H9 (cell line): ENCODE data around the gene OR2T27. TPM values are rescaled to one million over a fixed set of nuclear protein-coding genes. Genes with fewer than 3 reads are reported as not detected.

ENCODE experiments used
- DNase-seq: peaks from one replicate; pipeline ENCODE4 v3.0.0-alpha.2; 2017
- H2AFZ ChIP-seq: one replicate; pipeline ENCODE4 v1.6.1; 2013; ENCODE audit warnings: mild to moderate bottlenecking, low read length, control low read depth, moderate library complexity
- H2AK5ac ChIP-seq: 2 replicates; pipeline ENCODE4 v1.6.1; 2013; ENCODE audit warnings: low read length, control low read depth, mixed read lengths; ENCODE audit not compliant: insufficient read length
- H2BK120ac ChIP-seq: one replicate; pipeline ENCODE4 v1.6.1; 2013; ENCODE audit warnings: low read depth, mild to moderate bottlenecking, low read length, control low read depth, inconsistent platforms; ENCODE audit not compliant: poor library complexity, severe bottlenecking
- H2BK12ac ChIP-seq: 2 replicates; pipeline ENCODE4 v1.6.1; 2013; ENCODE audit warnings: low read length, control low read depth, mixed read lengths, low read depth; ENCODE audit not compliant: insufficient read length
- H2BK15ac ChIP-seq: 2 replicates; pipeline ENCODE4 v1.6.1; 2013; ENCODE audit warnings: low read depth, low read length, control low read depth
- H2BK20ac ChIP-seq: one replicate; pipeline ENCODE4 v1.6.1; 2013; ENCODE audit warnings: low read depth, mild to moderate bottlenecking, low read length, control low read depth, inconsistent platforms; ENCODE audit not compliant: poor library complexity, severe bottlenecking
- H2BK5ac ChIP-seq: 2 replicates; pipeline ENCODE4 v1.6.1; 2013; ENCODE audit warnings: low read length, control low read depth, mixed read lengths; ENCODE audit not compliant: insufficient read length
- H3K14ac ChIP-seq: 2 replicates; pipeline ENCODE4 v1.6.1; 2013; ENCODE audit warnings: low read length, control low read depth; ENCODE audit not compliant: insufficient read depth
- H3K18ac ChIP-seq: 2 replicates; pipeline ENCODE4 v1.6.1; 2013; ENCODE audit warnings: low read depth, mild to moderate bottlenecking, mixed read lengths, low read length, control low read depth; ENCODE audit not compliant: insufficient read length
- H3K23ac ChIP-seq: 2 replicates; pipeline ENCODE4 v1.6.1; 2013; ENCODE audit warnings: low read length, control low read depth, mixed read lengths, low read depth; ENCODE audit not compliant: insufficient read length
- H3K23me2 ChIP-seq: 2 replicates; pipeline ENCODE4 v1.6.1; 2013; ENCODE audit warnings: low read depth, mild to moderate bottlenecking, mixed read lengths, low read length, control low read depth; ENCODE audit not compliant: insufficient read length, poor library complexity, severe bottlenecking
- H3K27ac ChIP-seq: 2 replicates; pipeline ENCODE4 v1.5.1; 2013; ENCODE audit warnings: low read length, control low read depth, mixed read lengths, low read depth; ENCODE audit not compliant: insufficient read length
- H3K27me3 ChIP-seq: 2 replicates; pipeline ENCODE4 v1.6.1; 2013; ENCODE audit warnings: low read length, control low read depth, inconsistent platforms; ENCODE audit not compliant: insufficient read depth
- H3K4ac ChIP-seq: 2 replicates; pipeline ENCODE4 v1.6.1; 2013; ENCODE audit warnings: low read depth, mild to moderate bottlenecking, control low read depth, inconsistent platforms, low read length, moderate library complexity
- H3K4me1 ChIP-seq: 2 replicates; pipeline ENCODE4 v1.6.1; 2013; ENCODE audit warnings: low read length, control low read depth, inconsistent platforms; ENCODE audit not compliant: insufficient read depth
- H3K4me2 ChIP-seq: 2 replicates; pipeline ENCODE4 v1.6.1; 2013; ENCODE audit warnings: low read length, control low read depth, mixed read lengths; ENCODE audit not compliant: insufficient read length, insufficient read depth
- H3K56ac ChIP-seq: 2 replicates; pipeline ENCODE4 v1.6.1; 2013; ENCODE audit warnings: low read depth, mild to moderate bottlenecking, mixed read lengths, low read length, control low read depth; ENCODE audit not compliant: insufficient read length
- H3K79me1 ChIP-seq: 2 replicates; pipeline ENCODE4 v1.6.1; 2013; ENCODE audit warnings: low read depth, mild to moderate bottlenecking, moderate library complexity, low read length, control low read depth, inconsistent platforms; ENCODE audit not compliant: insufficient read depth, poor library complexity, severe bottlenecking
- H3K79me2 ChIP-seq: 2 replicates; pipeline ENCODE4 v1.6.1; 2013; ENCODE audit warnings: low read length, control low read depth, inconsistent platforms; ENCODE audit not compliant: insufficient read depth
- H3K9ac ChIP-seq: 2 replicates; pipeline ENCODE4 v1.6.1; 2013; ENCODE audit warnings: low read length, control low read depth, mixed read lengths; ENCODE audit not compliant: insufficient read length; ENCODE audit errors: extremely low read depth
- H3K9me3 ChIP-seq: one replicate; pipeline ENCODE4 v1.6.1; 2013; ENCODE audit warnings: low read depth, low read length, inconsistent platforms; ENCODE audit not compliant: control insufficient read depth
- H3T11ph ChIP-seq: one replicate; pipeline ENCODE4 v1.6.1; 2013; ENCODE audit warnings: mild to moderate bottlenecking, low read length, control low read depth, inconsistent platforms
- H4K20me1 ChIP-seq: one replicate; pipeline ENCODE4 v1.6.1; 2013; ENCODE audit not compliant: control insufficient read depth, insufficient read length, insufficient read depth
- H4K5ac ChIP-seq: 2 replicates; pipeline ENCODE4 v1.6.1; 2013; ENCODE audit warnings: low read depth, mild to moderate bottlenecking, mixed read lengths, low read length, control low read depth; ENCODE audit not compliant: insufficient read length
- H4K8ac ChIP-seq: replicated peaks from 2 replicates; pipeline ENCODE4 v1.6.1; 2013; ENCODE audit warnings: low read length, control low read depth, mixed read lengths, low read depth; ENCODE audit not compliant: insufficient read length
- H4K91ac ChIP-seq: 2 replicates; pipeline ENCODE4 v1.6.1; 2013; ENCODE audit warnings: low read depth, mild to moderate bottlenecking, moderate library complexity, mixed read lengths, low read length, control low read depth; ENCODE audit not compliant: insufficient read length
- H3K27ac Mint-ChIP-seq, 3 experiments: 2 replicates in 2 of 3; 3 replicates in 1 of 3; pipeline ENCODE4 v1.8.0; 2020 to 2021; ENCODE audit warnings: mixed read lengths in 3 of 3, mild to moderate bottlenecking in 1 of 3, moderate library complexity in 1 of 3
- H3K27me3 Mint-ChIP-seq: 2 replicates; pipeline ENCODE4 v1.8.0; 2021; ENCODE audit warnings: low read depth, mild to moderate bottlenecking, moderate library complexity, mixed read lengths
- H3K36me3 Mint-ChIP-seq, 3 experiments: 2 replicates in 2 of 3; 3 replicates in 1 of 3; pipeline ENCODE4 v1.8.0; 2020 to 2021; ENCODE audit warnings: low read depth in 3 of 3, mixed read lengths in 3 of 3; ENCODE audit not compliant: insufficient read depth in 1 of 3
- H3K4me1 Mint-ChIP-seq, 2 experiments: 2 replicates each; pipeline ENCODE4 v1.8.0; 2020; ENCODE audit warnings: mixed read lengths in 2 of 2
- H3K4me3 Mint-ChIP-seq, 2 experiments: 2 replicates in 1 of 2; 3 replicates in 1 of 2; pipeline ENCODE4 v1.8.0; 2020 to 2021; ENCODE audit warnings: mild to moderate bottlenecking in 2 of 2, mixed read lengths in 2 of 2, moderate library complexity in 1 of 2
- H3K9me3 Mint-ChIP-seq, 2 experiments: 2 replicates in 1 of 2; 3 replicates in 1 of 2; pipeline ENCODE4 v1.8.0; 2020; ENCODE audit warnings: mild to moderate bottlenecking in 2 of 2, mixed read lengths in 2 of 2, moderate library complexity in 1 of 2
- WGBS: extraction: QIAGEN DNeasy Blood & Tissue Kit; methylation state at CpG from one replicate; pipeline ENCODE4 v1.1.7; 2013; ENCODE audit warnings: missing lambda C conversion rate, low lambda C conversion rate, mixed read lengths; ENCODE audit not compliant: insufficient read length; ENCODE audit errors: extremely low coverage; 5-methylcytosine and 5-hydroxymethylcytosine counted together
- total RNA-seq: library from RNA; stranded (reverse); gene quantifications from 2 replicates; pipeline ENCODE4 v1.2.1, GENCODE V29; 2021
- TF ChIP-seq, protein P1 (sequence below): fragments of 200-600 bp; sonication (generic); conservative IDR thresholded peaks from 3 replicates; pipeline ENCODE4 v1.8.0; 2021; ENCODE audit warnings: antibody characterized with exemption, mild to moderate bottlenecking

OR2T27 gene
- total RNA-seq, 1 experiment from 2014 or later: not detected

DNA sequence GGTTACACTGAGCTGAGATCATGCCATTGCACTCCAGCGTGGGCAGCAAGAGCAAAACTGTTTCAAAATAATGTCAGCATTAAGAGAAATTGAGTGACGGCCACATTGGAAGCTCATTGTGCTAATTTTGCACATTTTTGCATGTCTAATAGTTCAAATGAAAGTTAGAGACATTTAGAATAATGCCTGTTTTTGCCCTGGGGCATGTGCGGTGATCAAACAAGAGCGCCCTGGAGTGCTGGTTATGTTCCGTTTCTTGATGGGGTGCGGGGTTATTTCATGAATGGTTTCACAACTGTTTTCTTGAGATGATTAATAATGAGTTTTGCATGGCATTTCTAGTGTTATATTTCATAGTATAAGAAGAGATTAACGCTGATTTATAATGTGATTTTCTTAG lies 33.6 kb downstream of the OR2T27 start:
- Histone ChIP-seq H4K91ac (no peak overlapping the region), H3K4ac (no peak overlapping the region), H3K23me2 (no peaks in the 10 kb centered on the region), H3K23ac (no peak overlapping the region), H3K79me2 (no peaks in the 10 kb centered on the region), H3K14ac (no peak overlapping the region), H2BK120ac (no peak overlapping the region), H3K27ac (no peak overlapping the region), H3K4me2 (no peak overlapping the region), H2AK5ac (no peak overlapping the region), H3K79me1 (no peaks in the 10 kb centered on the region), H3T11ph (no peak overlapping the region), H3K4me1 (no peaks in the 10 kb centered on the region), H3K9ac (no peak overlapping the region), H2BK5ac (no peak overlapping the region), H2BK15ac (no peak overlapping the region), H3K56ac (no peak overlapping the region), H4K5ac (no peak overlapping the region), H3K27me3 (no peaks in the 10 kb centered on the region), H3K18ac (no peak overlapping the region), H4K20me1 (no peaks in the 10 kb centered on the region), H4K8ac (no peak overlapping the region), H2AFZ (no peak overlapping the region), H2BK12ac (no peak overlapping the region), H2BK20ac (no peak overlapping the region), H3K9me3 (peaks cover 76% of the 10 kb centered on the region)
- H3K9me3 Mint-ChIP-seq: peaks cover 51 to 54% of the 10 kb centered on the region in 2 experiments
- no peak for DNase-seq
- TF ChIP-seq, protein P1, sequence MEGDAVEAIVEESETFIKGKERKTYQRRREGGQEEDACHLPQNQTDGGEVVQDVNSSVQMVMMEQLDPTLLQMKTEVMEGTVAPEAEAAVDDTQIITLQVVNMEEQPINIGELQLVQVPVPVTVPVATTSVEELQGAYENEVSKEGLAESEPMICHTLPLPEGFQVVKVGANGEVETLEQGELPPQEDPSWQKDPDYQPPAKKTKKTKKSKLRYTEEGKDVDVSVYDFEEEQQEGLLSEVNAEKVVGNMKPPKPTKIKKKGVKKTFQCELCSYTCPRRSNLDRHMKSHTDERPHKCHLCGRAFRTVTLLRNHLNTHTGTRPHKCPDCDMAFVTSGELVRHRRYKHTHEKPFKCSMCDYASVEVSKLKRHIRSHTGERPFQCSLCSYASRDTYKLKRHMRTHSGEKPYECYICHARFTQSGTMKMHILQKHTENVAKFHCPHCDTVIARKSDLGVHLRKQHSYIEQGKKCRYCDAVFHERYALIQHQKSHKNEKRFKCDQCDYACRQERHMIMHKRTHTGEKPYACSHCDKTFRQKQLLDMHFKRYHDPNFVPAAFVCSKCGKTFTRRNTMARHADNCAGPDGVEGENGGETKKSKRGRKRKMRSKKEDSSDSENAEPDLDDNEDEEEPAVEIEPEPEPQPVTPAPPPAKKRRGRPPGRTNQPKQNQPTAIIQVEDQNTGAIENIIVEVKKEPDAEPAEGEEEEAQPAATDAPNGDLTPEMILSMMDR: no peak
- H3K4me1 Mint-ChIP-seq: no peaks in the 10 kb centered on the region
- H3K4me3 Mint-ChIP-seq: no peak overlapping the region
- no CpG with 5 or more reads among the region's 7 CpGs for WGBS
- no peaks in the 10 kb centered on the region; a peak in 2 of 7 replicates for H3K36me3 Mint-ChIP-seq
- no peaks in the 10 kb centered on the region for H3K27me3 Mint-ChIP-seq
- H3K27ac Mint-ChIP-seq: no peak overlapping the region
